ENCODE data around the gene ZFYVE1. TPM values are rescaled to one million over a fixed set of nuclear protein-coding genes. Genes with fewer than 3 reads are reported as not detected.
A peak's percentile ranks its signal among the peaks of the same experiment; 100 is the strongest.

Gene ZFYVE1
- total and polyA plus RNA-seq, 2 of the 13 experiments (the other 11 are each of a cell fraction or from before 2014, with no cell fraction given): 2.6 to 5.3 TPM

DNA sequence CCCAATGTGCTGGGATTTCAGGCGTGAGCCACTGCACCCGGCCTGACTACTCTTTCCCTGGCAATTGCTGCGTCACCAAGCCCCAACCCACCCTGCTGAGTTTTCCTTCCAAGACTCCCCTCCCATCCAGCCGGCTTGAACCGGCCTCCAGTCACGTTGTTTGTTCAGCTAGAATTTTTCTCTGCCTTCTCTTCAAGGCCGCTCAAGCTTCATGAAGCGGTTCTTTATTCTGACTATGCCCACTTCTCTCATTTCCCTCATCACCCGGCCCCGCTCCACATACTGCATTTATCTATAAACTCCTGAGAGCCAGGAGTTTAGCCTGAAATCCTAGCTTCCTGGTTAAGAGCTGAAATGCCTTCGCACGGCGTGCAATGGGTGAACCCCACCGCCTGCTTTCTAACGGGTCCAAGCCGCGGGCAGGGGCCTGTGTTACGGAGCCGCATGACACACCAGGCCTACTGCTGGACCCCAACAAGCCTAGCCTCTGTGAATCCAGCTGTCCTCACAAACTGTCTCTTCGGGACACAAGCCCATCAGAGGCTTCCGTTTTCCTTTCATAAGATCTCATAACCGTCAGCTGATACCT lies 101.6 kb downstream of the ZFYVE1 start (continued):
- TF ChIP-seq, protein P1, sequence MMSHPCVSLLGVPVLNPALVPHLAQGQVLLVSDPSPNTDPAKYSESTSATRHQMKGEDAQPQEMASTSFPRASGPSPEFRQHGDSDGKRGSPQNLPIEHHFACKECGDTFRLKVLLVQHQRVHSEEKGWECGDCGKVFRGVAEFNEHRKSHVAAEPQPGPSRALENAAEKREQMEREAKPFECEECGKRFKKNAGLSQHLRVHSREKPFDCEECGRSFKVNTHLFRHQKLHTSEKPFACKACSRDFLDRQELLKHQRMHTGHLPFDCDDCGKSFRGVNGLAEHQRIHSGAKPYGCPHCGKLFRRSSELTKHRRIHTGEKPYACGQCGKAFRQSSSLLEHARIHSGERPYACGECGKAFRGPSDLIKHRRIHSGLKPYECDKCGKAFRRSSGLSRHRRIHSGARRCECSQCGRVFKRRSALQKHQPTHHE (CRISPR knock-in tag; IDR thresholded peaks at IDR 0.05; ENCODE audit: borderline replicate concordance): no peak
- TF ChIP-seq ASH2L (IDR thresholded peaks at IDR 0.05; ENCODE audit: insufficient read length, low read depth, low read length): no peak
- no peak for TF ChIP-seq SATB2 (CRISPR knock-in tag; IDR thresholded peaks at IDR 0.05)
- TF ChIP-seq, protein P2, sequence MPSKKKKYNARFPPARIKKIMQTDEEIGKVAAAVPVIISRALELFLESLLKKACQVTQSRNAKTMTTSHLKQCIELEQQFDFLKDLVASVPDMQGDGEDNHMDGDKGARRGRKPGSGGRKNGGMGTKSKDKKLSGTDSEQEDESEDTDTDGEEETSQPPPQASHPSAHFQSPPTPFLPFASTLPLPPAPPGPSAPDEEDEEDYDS (CRISPR knock-in tag; IDR thresholded peaks at IDR 0.05): no peak
- no peak; the same call in 1 of the 2 replicates for TF ChIP-seq SRY (CRISPR knock-in tag; IDR thresholded peaks at IDR 0.05)
- no peak for TF ChIP-seq ZNF780A (CRISPR knock-in tag; IDR thresholded peaks at IDR 0.05)
- TF ChIP-seq, protein P3, sequence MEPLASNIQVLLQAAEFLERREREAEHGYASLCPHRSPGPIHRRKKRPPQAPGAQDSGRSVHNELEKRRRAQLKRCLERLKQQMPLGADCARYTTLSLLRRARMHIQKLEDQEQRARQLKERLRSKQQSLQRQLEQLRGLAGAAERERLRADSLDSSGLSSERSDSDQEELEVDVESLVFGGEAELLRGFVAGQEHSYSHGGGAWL (CRISPR knock-in tag; IDR thresholded peaks at IDR 0.05): peak; percentile 7; the same call in 1 of the 2 replicates
- TF ChIP-seq MIER2 (CRISPR knock-in tag; IDR thresholded peaks at IDR 0.05): 0 out of 2 replicates have a peak, but pooled peaks have one; percentile 40
- TF ChIP-seq ZNF296 (CRISPR knock-in tag; conservative IDR thresholded peaks at IDR 0.05): no peak
- no peak for TF ChIP-seq GFI1 (CRISPR knock-in tag; IDR thresholded peaks at IDR 0.05; ENCODE audit: borderline replicate concordance)
- 0 out of 2 replicates have a peak, but pooled peaks have one; percentile 11 for TF ChIP-seq MIXL1 (CRISPR knock-in tag; IDR thresholded peaks at IDR 0.05)
- TF ChIP-seq, protein P4, sequence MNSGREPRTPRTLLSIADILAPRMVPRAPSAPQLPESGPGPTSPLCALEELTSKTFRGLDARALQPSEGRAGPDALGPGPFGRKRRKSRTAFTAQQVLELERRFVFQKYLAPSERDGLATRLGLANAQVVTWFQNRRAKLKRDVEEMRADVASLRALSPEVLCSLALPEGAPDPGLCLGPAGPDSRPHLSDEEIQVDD (CRISPR knock-in tag; IDR thresholded peaks at IDR 0.05; ENCODE audit: borderline replicate concordance): no peak
- no peak for TF ChIP-seq BRD4 (CRISPR knock-in tag; IDR thresholded peaks at IDR 0.05)
- no peak for TF ChIP-seq DNMT1 (CRISPR knock-in tag; IDR thresholded peaks at IDR 0.05)
- no peak for TF ChIP-seq ZNF790 (CRISPR knock-in tag; IDR thresholded peaks at IDR 0.05; ENCODE audit: borderline replicate concordance)
- TF ChIP-seq TBX2 (CRISPR knock-in tag; IDR thresholded peaks at IDR 0.05; ENCODE audit: borderline replicate concordance): peak; percentile 29; the same call in 1 of the 2 replicates
- TF ChIP-seq ELF3 (CRISPR knock-in tag; IDR thresholded peaks at IDR 0.05): 0 out of 2 replicates have a peak, but pooled peaks have one; percentile 26
- TF ChIP-seq, protein P5, sequence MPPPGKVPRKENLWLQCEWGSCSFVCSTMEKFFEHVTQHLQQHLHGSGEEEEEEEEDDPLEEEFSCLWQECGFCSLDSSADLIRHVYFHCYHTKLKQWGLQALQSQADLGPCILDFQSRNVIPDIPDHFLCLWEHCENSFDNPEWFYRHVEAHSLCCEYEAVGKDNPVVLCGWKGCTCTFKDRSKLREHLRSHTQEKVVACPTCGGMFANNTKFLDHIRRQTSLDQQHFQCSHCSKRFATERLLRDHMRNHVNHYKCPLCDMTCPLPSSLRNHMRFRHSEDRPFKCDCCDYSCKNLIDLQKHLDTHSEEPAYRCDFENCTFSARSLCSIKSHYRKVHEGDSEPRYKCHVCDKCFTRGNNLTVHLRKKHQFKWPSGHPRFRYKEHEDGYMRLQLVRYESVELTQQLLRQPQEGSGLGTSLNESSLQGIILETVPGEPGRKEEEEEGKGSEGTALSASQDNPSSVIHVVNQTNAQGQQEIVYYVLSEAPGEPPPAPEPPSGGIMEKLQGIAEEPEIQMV (CRISPR knock-in tag; IDR thresholded peaks at IDR 0.05; ENCODE audit: low read depth): peak; percentile 95
- TF ChIP-seq, protein P6, sequence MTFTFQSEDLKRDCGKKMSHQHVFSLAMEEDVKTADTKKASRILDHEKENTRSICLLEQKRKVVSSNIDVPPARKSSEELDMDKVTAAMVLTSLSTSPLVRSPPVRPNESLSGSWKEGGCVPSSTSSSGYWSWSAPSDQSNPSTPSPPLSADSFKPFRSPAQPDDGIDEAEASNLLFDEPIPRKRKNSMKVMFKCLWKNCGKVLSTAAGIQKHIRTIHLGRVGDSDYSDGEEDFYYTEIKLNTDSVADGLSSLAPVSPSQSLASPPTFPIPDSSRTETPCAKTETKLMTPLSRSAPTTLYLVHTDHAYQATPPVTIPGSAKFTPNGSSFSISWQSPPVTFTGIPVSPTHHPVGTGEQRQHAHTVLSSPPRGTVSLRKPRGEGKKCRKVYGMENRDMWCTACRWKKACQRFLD (CRISPR knock-in tag; IDR thresholded peaks at IDR 0.05; ENCODE audit: borderline replicate concordance): no peak
- peak; percentile 43; the same call in 1 of the 2 replicates for TF ChIP-seq PHF8 (CRISPR knock-in tag; IDR thresholded peaks at IDR 0.05)
- TF ChIP-seq, protein P7, sequence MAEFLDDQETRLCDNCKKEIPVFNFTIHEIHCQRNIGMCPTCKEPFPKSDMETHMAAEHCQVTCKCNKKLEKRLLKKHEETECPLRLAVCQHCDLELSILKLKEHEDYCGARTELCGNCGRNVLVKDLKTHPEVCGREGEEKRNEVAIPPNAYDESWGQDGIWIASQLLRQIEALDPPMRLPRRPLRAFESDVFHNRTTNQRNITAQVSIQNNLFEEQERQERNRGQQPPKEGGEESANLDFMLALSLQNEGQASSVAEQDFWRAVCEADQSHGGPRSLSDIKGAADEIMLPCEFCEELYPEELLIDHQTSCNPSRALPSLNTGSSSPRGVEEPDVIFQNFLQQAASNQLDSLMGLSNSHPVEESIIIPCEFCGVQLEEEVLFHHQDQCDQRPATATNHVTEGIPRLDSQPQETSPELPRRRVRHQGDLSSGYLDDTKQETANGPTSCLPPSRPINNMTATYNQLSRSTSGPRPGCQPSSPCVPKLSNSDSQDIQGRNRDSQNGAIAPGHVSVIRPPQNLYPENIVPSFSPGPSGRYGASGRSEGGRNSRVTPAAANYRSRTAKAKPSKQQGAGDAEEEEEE (CRISPR knock-in tag; IDR thresholded peaks at IDR 0.05; ENCODE audit: borderline replicate concordance): 0 out of 2 replicates have a peak, but pooled peaks have one; percentile 76

Data from HepG2 (cell line).